Progenitor cell of endocrine pancreas (in vitro differentiated cells): ENCODE measurements around the gene BLOC1S3. TPM values are rescaled to one million over a fixed set of nuclear protein-coding genes. Genes with fewer than 3 reads are reported as not detected.
A peak's percentile ranks its signal among the peaks of the same experiment; 100 is the strongest.

Experiments
- DNase-seq: peaks from one replicate; pipeline ENCODE4 v3.0.0; 2021; ENCODE audit warnings: low spot score; ENCODE audit not compliant: unreplicated experiment
- H3K27ac Mint-ChIP-seq: 2 replicates; pipeline ENCODE4 v1.8.0; 2021; ENCODE audit warnings: mild to moderate bottlenecking, moderate library complexity, mixed read lengths
- H3K27me3 Mint-ChIP-seq: 2 replicates; pipeline ENCODE4 v1.8.0; 2021; ENCODE audit warnings: mixed read lengths
- H3K36me3 Mint-ChIP-seq: 2 replicates; pipeline ENCODE4 v1.8.0; 2022; ENCODE audit warnings: mixed read lengths; ENCODE audit not compliant: insufficient read depth
- H3K4me1 Mint-ChIP-seq: 2 replicates; pipeline ENCODE4 v1.8.0; 2021; ENCODE audit warnings: low read depth, mixed read lengths
- H3K4me3 Mint-ChIP-seq: 2 replicates; pipeline ENCODE4 v1.8.0; 2021; ENCODE audit warnings: low read depth, mild to moderate bottlenecking, moderate library complexity, mixed read lengths
- H3K9me3 Mint-ChIP-seq: 2 replicates; pipeline ENCODE4 v1.8.0; 2021; ENCODE audit warnings: low read depth, mixed read lengths
- CTCF ChIP-seq: fragments of 200-600 bp; sonication (generic); IDR thresholded peaks from one replicate; pipeline ENCODE4 v1.5.0; 2021; ENCODE audit warnings: antibody characterized with exemption, mild to moderate bottlenecking; ENCODE audit not compliant: unreplicated experiment
- total RNA-seq: library from RNA; stranded (reverse); gene quantifications from 2 replicates; pipeline ENCODE4 v1.2.1, GENCODE V29; 2021

BLOC1S3 gene
- total RNA-seq, 1 donor from 2014 or later, result 8.7 TPM

DNA sequence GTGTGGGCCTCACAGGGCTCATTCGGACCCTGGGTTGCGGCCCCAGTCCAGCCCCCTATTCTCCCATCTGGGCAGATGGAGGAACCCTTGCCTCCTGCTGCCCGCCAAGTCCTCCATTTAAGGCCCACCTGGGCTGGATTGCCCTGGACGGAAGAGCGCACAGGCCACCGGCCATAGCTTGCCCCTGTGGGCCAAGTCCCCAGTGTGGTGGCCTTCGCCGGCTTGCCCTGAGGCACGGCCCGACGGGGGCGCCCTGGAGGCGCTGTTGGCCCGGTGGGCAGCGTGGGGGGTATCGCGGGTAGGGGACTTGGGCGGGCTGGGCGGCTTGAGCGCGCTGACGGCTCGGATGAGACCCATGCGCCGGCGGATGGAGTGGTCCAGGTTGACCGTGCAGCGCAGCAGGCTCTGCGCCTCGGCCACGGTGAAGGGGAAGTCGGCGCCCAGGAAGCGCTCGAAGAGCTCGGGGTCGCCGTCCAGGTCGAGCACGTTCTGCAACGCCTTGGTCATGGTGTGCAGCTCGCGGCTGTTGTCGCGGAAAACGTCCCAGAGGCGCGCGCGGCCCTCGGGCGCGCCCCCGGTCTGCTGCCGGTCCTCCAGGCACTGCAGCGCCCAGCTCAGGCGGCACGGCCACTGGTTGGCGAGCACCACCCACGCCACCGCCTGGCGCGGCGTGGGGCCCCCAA, 26.6 kb upstream of the BLOC1S3 start:
- H3K27me3 Mint-ChIP-seq, result peaks cover 32% of the 10 kb centered on the region
- DNase-seq, result no peak
- H3K4me3 Mint-ChIP-seq, result no peak overlapping the region
- H3K9me3 Mint-ChIP-seq, result no peaks in the 10 kb centered on the region
- peaks cover 1% of the 10 kb centered on the region for H3K36me3 Mint-ChIP-seq
- no peak for TF ChIP-seq CTCF
- H3K4me1 Mint-ChIP-seq, result peaks cover 5% of the 10 kb centered on the region
- no peak overlapping the region for H3K27ac Mint-ChIP-seq

GRCh38 chr19:45152504-45153338, 25.9 kb upstream of the BLOC1S3 start:
- TF ChIP-seq CTCF, result peak; percentile 15
- Mint-ChIP-seq H3K36me3 (peaks cover 1% of the 10 kb centered on the region), H3K4me3 (no peak overlapping the region), H3K9me3 (no peaks in the 10 kb centered on the region), H3K27ac (no peak overlapping the region), H3K27me3 (peaks cover 36% of the 10 kb centered on the region), H3K4me1 (peaks cover 5% of the 10 kb centered on the region)
- DNase-seq, result no peak

DNA sequence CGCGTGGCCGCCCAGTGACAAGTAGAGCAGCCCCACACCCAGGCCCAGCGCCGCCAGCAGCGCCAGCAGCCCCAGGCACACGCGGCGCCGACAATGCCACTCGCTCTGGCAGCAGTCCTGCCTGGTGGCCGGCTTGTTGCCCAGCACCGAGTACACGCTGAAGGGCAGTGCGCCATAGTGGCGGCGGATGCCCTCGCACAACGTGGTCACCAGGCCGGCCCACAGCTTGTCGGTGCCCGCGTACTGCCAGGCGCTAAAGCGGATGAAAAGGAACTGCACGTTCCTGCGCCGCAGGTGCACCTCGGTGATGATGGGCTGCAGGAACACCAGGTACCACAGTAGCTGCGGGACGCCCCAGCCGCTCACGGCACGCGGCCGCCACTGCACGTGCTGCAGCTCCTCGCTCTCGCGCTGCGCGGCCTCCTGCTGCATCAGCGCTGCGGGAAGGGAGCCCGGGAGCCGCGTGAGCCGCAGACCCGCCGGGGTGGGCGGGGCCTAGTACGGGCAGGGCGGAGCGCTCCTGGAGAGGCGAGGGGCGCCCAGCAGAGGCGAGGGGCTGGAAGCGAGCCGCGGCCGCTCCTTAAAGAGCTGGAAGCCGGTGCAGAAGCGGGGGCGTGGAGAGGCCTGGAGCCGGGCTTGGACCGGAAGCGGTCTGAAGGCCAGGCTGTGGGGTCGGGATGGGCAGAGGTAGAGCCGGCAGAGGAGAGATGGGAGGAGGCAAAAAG, 25.1 kb upstream of the BLOC1S3 start:
- Mint-ChIP-seq H3K27me3 (peaks cover 43% of the 10 kb centered on the region), H3K27ac (peak overlapping the region; percentile 84), H3K4me3 (peak overlapping the region; percentile 45), H3K9me3 (no peaks in the 10 kb centered on the region), H3K36me3 (peaks cover 1% of the 10 kb centered on the region), H3K4me1 (peaks cover 5% of the 10 kb centered on the region)
- DNase-seq, result peak; percentile 48
- TF ChIP-seq CTCF, result no peak

- Mint-ChIP-seq H3K27me3 (peaks cover 43% of the 10 kb centered on the region), H3K4me1 (peaks cover 5% of the 10 kb centered on the region), H3K9me3 (no peaks in the 10 kb centered on the region), H3K4me3 (peak overlapping the region; percentile 45), H3K36me3 (peaks cover 1% of the 10 kb centered on the region), H3K27ac (peak overlapping the region; percentile 84)
- no peak for TF ChIP-seq CTCF
- DNase-seq, result no peak
Measured at GRCh38 chr19:45154064-45154827, 24.3 kb upstream of the BLOC1S3 start.
